Prostate gland (tissue), 2 donors: ENCODE measurements around the gene FBXW8. TPM values are rescaled to one million over a fixed set of nuclear protein-coding genes. Genes with fewer than 3 reads are reported as not detected.

Experiments used
- DNase-seq: peaks from one replicate; pipeline ENCODE4 v3.0.0-alpha.2; 2019; ENCODE audit warnings: low spot score
- H3K27ac ChIP-seq, 2 donors: fragments of 200-600 bp; sonication (generic); 2 replicates each; pipeline ENCODE4 v1.5.1; 2017 to 2019
- H3K27me3 ChIP-seq: fragments of 200-600 bp; sonication (generic); replicated peaks from 2 replicates; pipeline ENCODE4 v1.5.1; 2019; ENCODE audit not compliant: insufficient read depth
- H3K36me3 ChIP-seq, 2 donors: fragments of 200-600 bp; sonication (generic); 1 replicate in 1 of 2; 2 replicates in 1 of 2; pipeline versions ENCODE4 v1.5.1 to v1.8.1; 2017 to 2019
- H3K4me1 ChIP-seq: fragments of 200-600 bp; sonication (generic); replicated peaks from 2 replicates; pipeline ENCODE4 v1.5.1; 2019
- H3K4me3 ChIP-seq, 2 donors: fragments of 200-600 bp; sonication (generic); 2 replicates each; pipeline ENCODE4 v1.5.1; 2017 to 2019
- H3K9me3 ChIP-seq: fragments of 200-600 bp; sonication (generic); 2 replicates; pipeline ENCODE4 v1.5.1; 2017
- POLR2A ChIP-seq: fragments of 450-650 bp; IDR thresholded peaks from one replicate; pipeline ENCODE4 v1.6.1; 2016; ENCODE audit warnings: antibody characterized with exemption, mild to moderate bottlenecking
- POLR2AphosphoS5 ChIP-seq: sonication (generic); formaldehyde crosslinking; IDR thresholded peaks from one replicate; pipeline ENCODE4 v1.6.1; 2017; ENCODE audit warnings: antibody characterized with exemption
- WGBS: methylation state at CpG from one replicate; pipeline ENCODE4 v1.1.5; 2018; 5-methylcytosine and 5-hydroxymethylcytosine counted together
- intact Hi-C: fragments of 100-400 bp; cut with DNase I; formaldehyde crosslinking; loops from one replicate; pipeline ENCODE4 v1.14.2; 2022
- total RNA-seq, 2 donors: library from RNA; depleted of rRNA; stranded (reverse); fragments of >200 nt; gene quantifications; one replicate each; pipeline ENCODE4 v1.1.0, GENCODE V29; 2016
- TF ChIP-seq, protein P1 (sequence below), 4 experiments: fragments of 200-600 bp in 2 of 4; fragments of 450-650 bp in 2 of 4; sonication (generic) in 2 of 4; IDR thresholded peaks; 1 replicate in 3 of 4; 2 replicates in 1 of 4; pipeline ENCODE4 v1.5.1; 2016 to 2019; ENCODE audit warnings: antibody characterized with exemption in 4 of 4, mild to moderate bottlenecking in 2 of 4, moderate library complexity in 2 of 4

FBXW8 gene
- total RNA-seq, 2 donors from 2014 or later = 20.8 to 26.7 TPM

DNA sequence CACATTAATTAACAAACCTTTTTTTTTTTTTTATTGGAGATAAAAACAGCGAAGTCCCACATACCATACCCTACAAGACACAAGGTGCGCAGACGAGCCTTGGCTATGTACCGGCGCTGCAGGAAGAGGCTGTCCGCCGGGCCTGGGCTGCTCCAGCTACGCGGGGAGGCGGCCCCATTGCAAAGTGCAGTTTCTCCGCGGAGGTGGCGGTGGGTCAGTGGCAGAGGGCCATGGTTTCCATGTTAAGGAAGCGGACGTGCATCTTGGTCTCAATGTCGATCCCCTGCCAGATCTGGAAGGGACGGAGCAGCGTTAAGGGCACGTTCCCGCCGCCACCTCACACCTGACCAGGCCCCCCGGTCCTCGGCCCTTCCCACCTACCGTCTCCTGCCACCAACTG lies 128.2 kb downstream of the FBXW8 start:
- H3K4me1 ChIP-seq = no peaks in the 10 kb centered on the region
- no peak overlapping the region for H3K27ac ChIP-seq
- H3K4me3 ChIP-seq = no peak overlapping the region
- intact Hi-C loops = no loop called here
- H3K27me3 ChIP-seq = no peaks in the 10 kb centered on the region
- no peak for DNase-seq
- TF ChIP-seq, protein P1, sequence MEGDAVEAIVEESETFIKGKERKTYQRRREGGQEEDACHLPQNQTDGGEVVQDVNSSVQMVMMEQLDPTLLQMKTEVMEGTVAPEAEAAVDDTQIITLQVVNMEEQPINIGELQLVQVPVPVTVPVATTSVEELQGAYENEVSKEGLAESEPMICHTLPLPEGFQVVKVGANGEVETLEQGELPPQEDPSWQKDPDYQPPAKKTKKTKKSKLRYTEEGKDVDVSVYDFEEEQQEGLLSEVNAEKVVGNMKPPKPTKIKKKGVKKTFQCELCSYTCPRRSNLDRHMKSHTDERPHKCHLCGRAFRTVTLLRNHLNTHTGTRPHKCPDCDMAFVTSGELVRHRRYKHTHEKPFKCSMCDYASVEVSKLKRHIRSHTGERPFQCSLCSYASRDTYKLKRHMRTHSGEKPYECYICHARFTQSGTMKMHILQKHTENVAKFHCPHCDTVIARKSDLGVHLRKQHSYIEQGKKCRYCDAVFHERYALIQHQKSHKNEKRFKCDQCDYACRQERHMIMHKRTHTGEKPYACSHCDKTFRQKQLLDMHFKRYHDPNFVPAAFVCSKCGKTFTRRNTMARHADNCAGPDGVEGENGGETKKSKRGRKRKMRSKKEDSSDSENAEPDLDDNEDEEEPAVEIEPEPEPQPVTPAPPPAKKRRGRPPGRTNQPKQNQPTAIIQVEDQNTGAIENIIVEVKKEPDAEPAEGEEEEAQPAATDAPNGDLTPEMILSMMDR (IDR thresholded peaks at IDR 0.05) = no peak
- TF ChIP-seq POLR2AphosphoS5 = no peak
- TF ChIP-seq POLR2A = no peak
- WGBS = 79% methylated on average over 24 of the region's 24 CpGs
- no peaks in the 10 kb centered on the region for H3K36me3 ChIP-seq
- H3K9me3 ChIP-seq = no peaks in the 10 kb centered on the region

DNA sequence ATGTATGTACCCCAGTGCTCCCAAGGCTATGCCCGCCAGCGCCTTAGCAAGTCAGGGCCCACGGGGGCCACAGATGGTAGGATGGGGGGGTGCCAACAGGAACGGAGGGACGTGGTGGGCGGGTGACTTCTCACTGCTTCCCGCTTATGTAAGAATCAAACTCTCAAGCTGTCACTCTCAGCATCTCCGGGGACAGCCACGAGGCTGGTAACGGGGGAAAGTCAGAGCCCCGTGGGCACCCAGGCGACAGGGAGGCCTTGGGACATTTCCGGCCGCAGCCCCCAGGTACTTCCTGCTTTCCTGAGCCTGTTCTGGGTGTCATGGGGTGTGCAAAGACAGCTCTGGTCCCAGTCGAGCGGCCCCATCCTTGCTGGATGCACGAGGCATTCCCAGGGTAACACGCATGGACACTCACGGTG lies 129.2 kb downstream of the FBXW8 start:
- Histone ChIP-seq H3K4me3 (no peak overlapping the region), H3K27ac (no peak overlapping the region), H3K27me3 (no peaks in the 10 kb centered on the region), H3K4me1 (no peaks in the 10 kb centered on the region), H3K9me3 (no peaks in the 10 kb centered on the region), H3K36me3 (no peaks in the 10 kb centered on the region)
- 96% methylated on average over 19 of the region's 19 CpGs for WGBS
- DNase-seq = no peak
- intact Hi-C loops = no loop called here
- no peak for TF ChIP-seq POLR2A
- TF ChIP-seq, protein P1 (IDR thresholded peaks at IDR 0.05) = no peak
- TF ChIP-seq POLR2AphosphoS5 = no peak

DNA sequence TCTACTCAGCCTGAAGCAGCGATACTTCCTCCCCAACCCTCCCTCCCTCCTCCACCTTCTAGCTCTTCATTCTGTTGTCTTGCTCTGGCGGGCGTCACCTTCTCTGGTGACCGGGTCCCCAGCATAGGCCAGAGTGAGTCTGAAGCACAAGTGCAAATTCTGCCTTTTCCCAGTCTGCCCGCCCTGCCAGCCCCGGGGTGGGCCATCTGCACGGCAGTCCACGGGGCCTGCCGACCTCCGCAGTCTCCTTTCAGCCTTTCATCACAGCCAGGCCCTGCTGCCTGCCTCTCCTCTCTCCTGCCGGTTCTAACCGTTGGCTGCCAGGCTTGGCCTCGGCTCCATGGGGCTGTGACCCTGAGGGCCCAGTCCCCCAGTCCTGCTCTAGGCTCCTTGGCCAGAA lies 129.7 kb downstream of the FBXW8 start:
- no peak overlapping the region for H3K4me3 ChIP-seq
- intact Hi-C loops = no loop called here
- no peak for TF ChIP-seq POLR2A
- TF ChIP-seq, protein P1 (IDR thresholded peaks at IDR 0.05) = no peak
- TF ChIP-seq POLR2AphosphoS5 = no peak
- no peak overlapping the region for H3K27ac ChIP-seq
- no peaks in the 10 kb centered on the region for H3K36me3 ChIP-seq
- H3K27me3 ChIP-seq = no peaks in the 10 kb centered on the region
- WGBS = 92% methylated on average over 13 of the region's 13 CpGs
- H3K4me1 ChIP-seq = no peaks in the 10 kb centered on the region
- no peak for DNase-seq
- H3K9me3 ChIP-seq = no peaks in the 10 kb centered on the region

DNA sequence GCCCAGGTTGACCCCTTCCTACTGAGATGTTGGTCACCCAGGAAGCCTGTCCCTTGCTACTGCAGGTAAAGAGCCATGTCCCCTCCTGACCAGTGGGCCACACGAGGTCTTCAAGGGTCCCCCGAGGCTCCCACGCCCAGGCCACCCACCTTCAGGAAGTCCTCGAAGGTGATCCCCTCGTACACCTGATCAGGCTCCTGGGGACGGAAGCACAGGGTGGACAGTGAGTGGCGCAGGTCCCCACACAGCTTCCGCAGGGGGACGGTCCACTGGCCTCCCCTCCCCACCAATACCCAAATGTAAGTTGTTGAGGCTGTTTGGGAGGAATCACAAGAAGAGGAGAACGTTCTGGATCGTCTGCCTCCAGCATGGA lies 131.0 kb downstream of the FBXW8 start:
- DNase-seq = no peak
- 95% methylated on average over 11 of the region's 11 CpGs for WGBS
- intact Hi-C loops = no loop called here
- Histone ChIP-seq H3K4me3 (no peak overlapping the region), H3K27me3 (no peaks in the 10 kb centered on the region), H3K9me3 (no peaks in the 10 kb centered on the region), H3K36me3 (no peaks in the 10 kb centered on the region), H3K4me1 (no peaks in the 10 kb centered on the region), H3K27ac (no peak overlapping the region)
- TF ChIP-seq POLR2A (no peak), POLR2AphosphoS5 (no peak)
- TF ChIP-seq, protein P1 (IDR thresholded peaks at IDR 0.05) = no peak

DNA sequence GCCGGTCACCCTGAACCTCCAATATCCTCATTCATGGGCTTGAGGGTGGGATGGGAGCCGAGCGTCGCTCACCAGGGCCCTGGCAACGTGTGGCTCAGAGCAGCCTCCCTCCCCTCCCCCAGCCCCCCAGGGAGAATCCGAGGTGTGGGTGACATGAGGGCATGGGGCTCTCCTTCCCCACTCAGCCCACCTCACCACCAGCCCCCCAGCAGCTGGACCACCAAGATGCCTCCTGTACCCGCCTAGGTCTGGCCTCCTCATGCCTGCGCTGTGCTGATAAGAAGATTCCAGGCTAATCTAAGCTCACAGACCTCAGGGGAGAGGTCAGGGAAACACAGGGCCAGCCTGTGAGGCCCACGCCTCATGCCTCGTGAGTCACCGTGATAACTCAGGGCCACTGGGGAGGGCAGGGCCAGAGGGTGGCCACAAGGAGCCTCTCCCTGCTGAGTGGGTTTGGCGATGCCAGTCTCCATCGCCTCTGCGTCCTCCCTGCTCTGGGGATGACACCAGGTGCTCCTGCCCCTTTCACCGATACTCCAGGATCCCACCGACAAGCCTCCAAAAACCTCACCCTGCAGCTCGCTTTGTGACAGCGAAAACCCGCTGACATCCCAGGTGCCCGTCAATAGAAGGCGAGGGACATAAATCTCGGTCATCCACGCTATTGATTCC lies 131.6 kb downstream of the FBXW8 start:
- no peak for DNase-seq
- Histone ChIP-seq H3K36me3 (no peaks in the 10 kb centered on the region), H3K4me1 (no peaks in the 10 kb centered on the region), H3K27me3 (no peaks in the 10 kb centered on the region), H3K27ac (no peak overlapping the region), H3K9me3 (no peaks in the 10 kb centered on the region), H3K4me3 (no peak overlapping the region)
- intact Hi-C loops = no loop called here
- TF ChIP-seq, protein P1 (IDR thresholded peaks at IDR 0.05) = no peak
- TF ChIP-seq POLR2AphosphoS5 = no peak
- no peak for TF ChIP-seq POLR2A
- WGBS = 92% methylated on average over 23 of the region's 23 CpGs
